G401.6 (cell line): ENCODE data around the gene ZDHHC14.

Experiments used
- FAIRE-seq: peaks from 2 replicates; lab custom pipeline; 2012; peaks lifted over from hg19 to GRCh38; lab: Jason Lieb, UNC

Gene ZDHHC14

DNA sequence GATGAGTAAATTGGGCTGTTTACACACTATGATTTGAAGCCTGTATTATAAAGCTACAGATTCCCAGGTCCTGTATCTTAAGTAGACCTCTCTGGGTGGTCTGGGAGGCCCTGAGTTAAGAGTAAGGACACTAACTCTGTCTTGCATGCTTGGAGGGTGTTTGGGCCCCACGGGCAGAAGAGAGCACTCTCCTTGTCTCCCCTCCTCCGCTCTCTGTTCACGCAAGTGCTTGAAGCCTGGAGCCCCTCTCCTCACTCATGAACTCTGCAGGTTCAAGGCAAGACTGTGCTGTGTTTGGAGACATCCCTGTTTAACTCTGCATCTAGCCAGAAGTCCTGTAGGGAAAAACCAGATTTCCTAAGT lies 154.0 kb downstream of the ZDHHC14 start:
- no peak for FAIRE-seq

DNA sequence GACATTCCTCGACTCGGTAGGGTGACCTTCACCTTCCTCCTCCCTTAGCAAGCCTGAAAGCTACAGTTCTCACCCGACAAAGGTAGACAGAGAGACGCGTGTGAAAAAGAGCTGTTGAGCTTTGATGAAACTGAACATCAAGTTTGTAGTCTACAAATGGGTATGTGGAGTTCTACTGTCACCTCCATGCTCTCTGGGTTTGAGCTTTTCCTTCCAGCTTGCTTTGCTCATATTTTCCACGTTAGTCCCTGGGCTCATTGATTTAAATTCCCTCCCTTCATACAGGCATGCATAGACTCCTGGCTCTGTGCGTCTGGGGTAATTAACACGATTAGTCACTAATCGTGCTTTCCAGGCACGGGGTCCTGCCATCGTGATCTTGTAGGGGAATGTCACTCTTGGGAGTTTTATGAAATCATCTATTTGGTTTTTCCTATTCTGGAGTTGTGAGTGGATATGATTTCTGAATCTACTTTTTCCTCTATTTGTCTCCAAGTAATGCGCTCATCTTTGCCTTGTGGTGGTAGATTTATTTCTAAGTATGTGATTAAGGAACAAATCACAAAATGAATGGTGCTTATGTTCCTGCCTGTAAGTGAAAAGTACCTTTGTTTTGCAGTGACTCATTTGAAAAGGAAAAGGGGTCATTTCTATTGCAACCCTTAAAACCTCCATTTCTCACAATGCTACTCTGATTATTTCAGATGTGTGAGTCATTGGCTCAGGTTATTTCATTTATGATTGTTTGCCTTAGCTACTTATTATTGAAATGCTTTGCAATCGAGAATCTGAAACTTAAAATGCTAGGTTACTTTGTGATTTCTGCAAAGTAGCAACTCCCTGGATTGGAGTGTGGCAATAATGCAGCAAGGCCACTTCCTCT lies 154.6 kb downstream of the ZDHHC14 start:
- no peak for FAIRE-seq

DNA sequence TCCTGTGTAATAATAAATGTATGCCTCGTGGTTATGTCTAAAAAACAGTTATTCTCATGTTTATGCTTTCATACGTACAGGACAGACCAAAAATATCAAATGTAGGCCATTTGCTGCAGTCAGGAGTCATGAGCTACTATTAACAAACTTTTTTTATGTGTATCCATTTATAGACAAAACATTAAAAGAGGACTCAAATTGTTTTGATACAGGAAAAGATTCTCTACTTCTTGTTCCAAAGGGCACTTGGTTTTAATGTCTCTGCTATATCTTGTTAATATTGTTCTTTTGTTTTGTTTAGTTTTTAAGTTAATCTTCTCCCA lies 155.2 kb downstream of the ZDHHC14 start:
- FAIRE-seq: no peak

DNA sequence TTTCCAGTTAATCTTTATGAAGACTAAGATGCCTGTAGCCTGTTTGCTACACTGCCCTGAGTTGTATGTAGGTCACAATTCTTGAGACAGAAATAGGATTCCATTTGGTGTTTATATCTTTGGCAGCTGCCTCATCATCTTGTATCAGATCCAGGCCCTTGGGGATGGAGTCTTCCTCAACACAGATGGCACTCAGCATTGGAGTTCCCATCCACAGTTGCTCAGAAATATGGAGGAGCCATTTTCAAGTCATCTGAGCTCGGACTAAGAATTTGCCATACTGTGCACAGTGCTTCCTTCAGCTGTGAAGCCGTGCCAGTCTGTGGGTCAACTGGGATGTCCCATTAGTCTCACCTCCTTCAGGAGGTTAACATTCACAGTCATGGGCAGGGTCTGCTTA lies 156.6 kb downstream of the ZDHHC14 start:
- no peak for FAIRE-seq

DNA sequence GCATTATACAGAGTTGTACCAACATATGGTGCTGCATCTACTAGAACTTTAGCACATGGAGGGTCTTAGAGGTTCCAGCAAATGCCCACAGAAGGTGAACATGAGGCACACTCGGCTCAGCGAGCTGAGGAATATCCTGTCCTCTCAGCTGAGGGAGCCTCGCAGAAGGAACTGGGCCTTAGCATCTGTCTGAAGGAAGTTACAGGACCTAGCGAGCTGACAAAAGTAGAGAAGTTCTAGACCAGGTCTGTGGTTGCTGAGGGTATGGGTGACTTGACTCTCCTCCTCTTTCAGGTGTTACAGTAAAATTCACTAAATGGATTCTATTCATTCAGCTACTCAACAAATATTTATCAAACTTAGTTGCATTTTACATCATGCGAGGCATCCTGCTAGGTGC lies 157.2 kb downstream of the ZDHHC14 start:
- FAIRE-seq: no peak

DNA sequence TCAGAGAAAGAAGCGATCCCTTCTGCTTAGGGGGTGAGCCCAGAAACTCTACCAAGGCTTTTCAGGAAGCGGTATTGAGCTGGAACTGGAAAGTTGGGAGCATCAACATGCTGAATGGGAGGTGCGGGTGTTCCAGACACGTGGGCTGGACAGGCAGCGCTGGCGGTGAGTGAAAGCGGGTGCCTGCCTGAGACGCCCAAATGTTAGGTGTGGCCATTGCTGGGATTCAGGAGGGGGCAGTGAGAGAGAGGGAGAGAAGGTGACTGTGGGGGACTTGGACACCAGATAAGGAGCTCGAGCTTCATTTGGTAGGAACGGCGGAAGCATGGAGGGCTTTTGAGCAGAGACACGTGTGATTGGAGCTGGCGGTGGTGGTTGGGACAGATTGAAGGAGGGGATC lies 157.7 kb downstream of the ZDHHC14 start:
- no peak for FAIRE-seq

DNA sequence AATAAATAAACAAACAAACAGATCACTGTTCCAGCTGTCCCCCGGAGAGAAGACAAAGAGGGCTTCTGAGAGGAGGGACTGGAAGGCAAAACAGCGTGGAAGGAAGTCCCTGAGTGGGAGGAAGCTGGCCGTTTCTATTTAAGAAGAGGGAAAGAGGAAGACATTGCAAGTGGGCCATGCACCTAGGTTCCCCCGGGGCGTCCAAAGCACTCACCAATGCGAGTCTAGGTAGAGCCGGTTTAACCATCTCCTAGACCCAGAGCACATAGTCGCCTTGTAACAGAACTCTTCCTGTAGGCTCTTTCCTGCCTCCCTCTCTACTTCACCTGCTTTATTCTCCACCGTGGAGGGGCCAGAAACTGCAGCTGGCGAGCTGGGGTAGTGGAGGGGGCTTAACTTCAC lies 158.4 kb downstream of the ZDHHC14 start:
- FAIRE-seq: no peak

DNA sequence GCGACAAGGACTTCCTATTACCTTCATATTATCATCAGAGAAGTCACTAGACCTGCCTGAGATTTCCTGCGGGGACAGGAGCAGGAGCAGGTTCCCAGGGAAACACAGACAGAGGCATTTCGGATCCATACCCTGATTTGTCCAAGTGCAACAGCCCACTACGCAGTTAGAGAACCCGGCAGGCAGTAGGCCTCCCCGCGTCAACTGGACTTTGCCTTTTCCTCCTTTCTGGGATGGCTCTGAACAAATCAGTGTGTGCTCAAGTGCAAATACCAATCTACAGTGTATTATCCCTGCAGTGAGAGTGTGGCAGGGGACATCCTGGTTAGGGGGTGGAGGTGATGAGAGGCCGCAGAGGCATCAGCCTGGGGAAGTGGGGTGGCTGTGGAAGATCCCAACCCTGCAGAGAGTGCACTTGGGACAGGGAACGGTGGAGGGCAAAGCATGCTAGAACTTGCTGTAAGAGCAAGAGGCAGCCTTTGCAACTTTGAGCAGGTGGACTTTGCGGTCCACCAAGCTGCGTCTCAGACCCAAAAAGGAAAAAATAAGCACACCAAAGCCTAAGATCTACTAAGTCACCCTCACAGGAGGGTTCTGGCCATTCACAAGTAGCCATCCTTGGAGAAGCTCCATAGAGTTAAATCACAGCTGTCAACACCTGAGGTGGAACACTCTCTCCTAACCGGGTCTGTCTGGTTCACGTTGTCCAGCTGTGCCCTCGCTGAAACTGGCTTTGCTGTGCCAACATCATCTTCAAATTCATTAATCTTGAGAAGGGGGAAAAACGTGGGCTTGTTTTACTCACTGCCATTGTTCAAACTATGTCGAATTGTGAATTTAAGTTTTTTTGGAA lies 159.1 kb downstream of the ZDHHC14 start:
- no peak for FAIRE-seq

DNA sequence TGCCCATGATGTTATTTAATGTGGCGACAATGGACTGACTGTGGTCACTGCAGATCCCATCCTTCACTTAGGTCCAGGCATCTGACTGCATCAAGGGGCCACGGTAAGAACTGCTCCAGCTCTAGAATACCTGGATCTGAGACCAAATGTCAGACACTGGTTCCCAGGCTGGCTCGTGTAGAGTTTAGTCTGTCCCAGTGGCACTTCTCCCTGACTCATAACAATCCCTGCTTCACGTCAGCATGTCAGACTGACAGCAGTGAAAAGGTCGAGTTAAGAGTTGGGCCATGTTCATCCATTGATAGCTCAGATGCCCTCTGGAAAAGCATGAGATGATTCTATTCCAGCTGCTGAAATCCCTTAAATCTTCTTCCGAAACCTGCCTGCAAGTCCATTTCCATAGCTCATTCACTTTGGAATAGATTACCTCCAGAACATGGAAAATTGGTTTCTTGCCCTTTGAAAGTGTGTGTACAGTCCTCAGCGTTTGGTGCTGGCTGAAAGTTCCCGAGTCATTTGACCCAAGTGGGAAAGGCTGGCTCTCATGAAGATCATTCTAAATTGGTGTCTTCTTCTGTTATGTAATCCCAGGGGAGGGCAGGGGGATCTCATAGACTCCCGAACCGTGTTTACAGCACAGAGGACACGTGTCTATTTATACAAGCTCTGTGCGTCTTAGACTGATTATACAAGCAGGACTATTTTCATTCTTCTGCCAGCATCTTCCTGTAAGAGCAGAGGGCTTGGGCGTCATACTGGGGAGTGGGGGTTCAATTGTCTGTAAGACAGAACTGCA lies 160.8 kb downstream of the ZDHHC14 start:
- no peak for FAIRE-seq

DNA sequence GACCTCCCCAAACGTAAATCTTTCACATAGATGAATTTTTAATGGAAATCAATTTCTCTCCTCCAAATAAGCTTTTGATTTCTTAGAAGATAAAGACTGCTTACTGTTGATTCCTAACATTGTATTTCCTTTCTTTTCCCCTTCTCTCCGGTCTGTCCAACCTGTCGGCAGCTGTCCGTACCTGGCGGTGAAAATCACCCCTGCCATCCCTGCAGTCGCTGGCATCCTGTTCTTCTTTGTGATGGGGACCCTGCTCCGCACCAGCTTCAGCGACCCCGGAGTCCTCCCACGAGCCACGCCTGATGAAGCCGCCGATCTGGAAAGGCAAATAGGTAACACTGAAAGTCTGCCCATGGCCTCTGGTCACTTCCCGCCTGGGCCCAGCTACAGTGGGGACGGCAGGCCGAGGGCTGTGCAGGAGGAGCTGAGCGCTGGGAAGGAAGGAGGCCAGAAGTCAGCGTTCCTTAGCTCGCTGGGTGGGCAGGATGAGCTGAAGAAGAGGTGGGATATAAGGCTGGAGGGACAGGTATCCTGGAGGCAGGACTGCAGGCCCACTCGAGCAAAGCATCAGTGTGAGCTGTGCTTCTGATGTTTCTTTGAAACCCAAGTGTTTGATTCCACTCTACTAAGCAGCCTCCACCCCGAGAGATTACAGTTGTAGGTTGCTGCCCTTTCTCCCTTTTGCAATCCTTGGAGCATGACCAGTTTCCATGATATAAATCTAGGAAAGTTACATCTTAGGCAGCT lies 161.6 kb downstream of the ZDHHC14 start:
- no peak for FAIRE-seq

DNA sequence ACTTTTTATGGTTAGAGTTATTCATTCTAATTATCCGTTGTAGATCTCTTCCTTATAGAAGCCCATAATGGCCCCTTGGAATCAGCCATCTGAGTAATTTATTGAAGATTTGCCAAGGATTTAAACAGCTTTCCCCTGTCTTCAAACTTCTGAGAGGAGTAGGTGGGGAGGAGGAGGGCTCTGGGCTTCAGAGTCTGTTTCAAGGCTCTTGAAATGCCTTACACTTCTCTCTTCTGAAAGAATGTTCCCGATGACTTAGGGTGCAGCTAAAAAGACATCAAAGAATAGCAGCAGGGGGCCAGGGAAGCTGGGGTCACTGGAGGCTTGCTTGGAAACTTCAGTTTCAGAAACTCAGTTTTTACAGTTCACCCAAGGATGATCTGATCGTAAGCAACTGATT lies 165.3 kb downstream of the ZDHHC14 start:
- no peak for FAIRE-seq

DNA sequence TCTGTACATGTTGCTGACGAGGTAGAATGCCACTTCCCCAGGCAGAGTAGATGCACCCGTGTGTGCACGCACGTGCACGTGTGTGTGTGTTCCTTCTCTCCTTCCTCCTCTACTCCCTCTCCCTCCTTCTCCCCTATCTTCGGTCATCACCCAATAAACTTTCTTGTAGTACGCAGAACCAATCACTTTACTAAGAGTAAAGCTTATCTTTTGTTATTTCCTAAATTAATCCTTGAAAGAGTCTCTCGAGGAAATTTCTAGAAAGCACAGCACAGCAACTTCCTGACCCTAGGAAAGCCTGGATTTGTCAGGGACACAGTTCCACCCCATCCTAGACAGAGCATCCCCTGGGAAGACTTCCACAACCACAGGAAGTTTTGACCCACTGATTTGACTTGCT lies 166.1 kb downstream of the ZDHHC14 start:
- no peak for FAIRE-seq

DNA sequence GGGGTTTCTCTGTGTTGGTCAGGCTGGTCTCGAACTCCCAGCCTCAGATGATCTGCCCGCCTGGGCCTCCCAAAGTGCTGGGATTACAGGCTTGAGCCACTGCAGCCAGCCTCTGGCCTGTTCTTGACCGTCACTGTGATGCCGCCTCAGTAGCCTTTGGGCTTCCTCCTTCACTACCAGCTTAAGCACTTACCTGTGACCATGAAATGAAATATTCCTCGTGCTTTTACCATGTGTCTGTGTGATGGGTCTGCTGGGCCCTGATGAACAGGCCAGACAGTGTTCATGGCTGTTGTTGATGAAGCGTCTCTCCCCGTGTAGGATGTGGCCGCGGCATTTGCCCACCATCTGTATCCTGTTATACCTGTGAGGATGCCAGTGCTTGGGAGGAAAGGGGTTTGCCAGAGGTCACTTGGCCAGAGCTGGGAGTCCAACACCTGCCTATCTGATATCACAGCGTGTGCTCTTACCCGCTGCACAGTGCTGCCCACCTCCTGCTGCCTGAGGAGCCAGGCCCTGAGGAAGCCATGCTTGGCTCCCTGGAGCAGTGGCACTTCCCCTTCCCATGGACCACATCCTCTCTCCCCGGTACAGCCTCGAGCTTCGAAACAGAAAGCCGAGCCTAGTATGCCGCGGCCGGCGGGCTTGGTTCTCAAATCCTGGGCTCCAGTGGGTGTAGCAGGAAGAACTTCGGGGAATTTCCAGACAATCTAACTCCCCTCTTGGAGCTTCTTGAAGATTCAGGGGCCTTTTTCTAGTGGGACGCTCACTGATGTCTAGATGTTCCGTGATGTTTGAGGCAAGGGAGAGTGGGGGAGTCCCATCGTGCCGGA lies 167.9 kb downstream of the ZDHHC14 start:
- no peak for FAIRE-seq

DNA sequence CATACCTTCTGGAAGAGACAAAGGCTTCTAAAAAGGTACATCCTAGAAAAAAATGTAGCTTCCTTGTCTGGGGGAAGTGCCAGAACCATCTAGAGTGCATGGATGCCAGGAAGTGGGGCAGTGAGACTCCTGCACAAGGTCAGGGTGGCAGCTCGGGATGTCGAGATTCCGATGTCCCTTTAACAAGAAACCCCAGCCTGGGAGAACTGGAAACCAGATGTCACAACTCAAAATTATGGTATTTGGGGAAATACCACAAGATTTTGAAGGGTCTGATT lies 168.4 kb downstream of the ZDHHC14 start:
- no peak for FAIRE-seq

DNA sequence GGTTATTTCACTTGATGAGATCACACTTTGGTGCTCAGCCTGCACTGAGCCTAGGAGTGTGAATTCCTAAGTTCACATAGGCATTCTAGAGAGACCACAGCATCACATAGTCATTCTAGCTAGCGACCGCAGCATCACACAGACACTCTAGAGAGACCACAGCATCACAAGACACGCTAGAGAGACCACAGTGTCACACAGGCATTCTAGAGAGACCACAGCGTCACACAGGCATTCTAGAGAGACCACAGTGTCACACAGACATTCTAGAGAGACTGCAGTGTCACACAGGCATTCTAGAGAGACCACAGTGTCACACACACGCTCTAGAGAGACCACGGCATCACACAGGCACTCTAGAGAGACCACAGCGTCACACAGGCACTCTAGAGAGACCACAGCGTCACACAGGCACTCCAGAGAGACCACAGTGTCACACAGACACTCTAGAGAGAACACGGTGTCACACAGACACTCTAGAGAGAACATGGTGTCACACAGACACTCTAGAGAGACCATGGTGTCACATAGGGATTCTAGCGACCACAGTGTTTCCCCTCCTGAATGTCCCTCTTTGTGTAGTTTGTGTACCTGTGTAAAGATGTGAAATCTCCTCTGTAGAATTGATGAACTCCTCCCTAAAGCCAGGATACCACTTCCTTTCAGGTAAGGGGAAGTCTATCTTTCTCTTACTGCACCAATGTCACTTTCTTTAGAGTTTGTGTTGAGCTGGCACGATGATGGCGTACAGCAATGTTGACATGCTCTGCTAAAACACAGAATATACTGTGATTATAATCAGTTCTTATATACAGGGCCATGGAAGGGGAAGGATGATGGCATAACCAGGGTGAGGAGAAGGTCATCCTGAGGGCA lies 169.4 kb downstream of the ZDHHC14 start:
- no peak for FAIRE-seq

DNA sequence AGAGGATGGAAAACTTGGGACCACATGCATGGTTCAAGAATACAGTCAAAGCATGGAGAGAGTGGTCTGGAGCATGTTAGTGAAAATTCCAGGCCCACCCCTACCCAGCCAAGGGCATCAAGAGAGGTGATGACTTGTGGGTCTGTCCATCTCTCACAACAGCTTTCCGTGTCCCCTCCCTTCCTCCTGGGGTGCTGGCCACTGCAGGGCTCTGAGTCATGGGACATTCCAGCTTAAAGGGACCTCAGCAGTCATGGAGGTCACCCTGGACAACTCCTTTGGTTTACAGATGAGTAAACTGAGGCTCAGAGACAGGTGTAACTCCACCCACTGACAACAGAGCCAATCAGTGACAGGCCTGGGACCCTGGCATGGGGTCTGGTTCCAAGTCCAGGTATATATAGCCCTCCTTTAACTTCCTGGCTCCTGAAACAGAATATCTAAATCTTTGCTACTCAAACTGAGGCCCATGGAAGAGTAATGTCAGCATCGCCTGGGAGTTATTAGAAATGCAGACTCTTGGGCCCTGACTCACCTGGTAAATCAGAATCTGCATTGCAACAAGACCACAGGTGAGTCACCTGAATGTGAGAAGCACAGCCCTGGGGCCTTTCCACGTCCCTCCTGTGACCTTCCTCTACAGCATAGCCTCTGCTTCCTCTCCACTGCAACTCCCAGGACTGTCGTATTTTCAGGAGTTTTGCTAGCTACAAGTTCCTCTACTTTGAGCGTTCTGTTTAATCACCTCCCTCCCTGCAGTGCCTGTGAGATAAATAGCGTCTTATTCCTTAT lies 170.2 kb downstream of the ZDHHC14 start:
- FAIRE-seq: no peak

DNA sequence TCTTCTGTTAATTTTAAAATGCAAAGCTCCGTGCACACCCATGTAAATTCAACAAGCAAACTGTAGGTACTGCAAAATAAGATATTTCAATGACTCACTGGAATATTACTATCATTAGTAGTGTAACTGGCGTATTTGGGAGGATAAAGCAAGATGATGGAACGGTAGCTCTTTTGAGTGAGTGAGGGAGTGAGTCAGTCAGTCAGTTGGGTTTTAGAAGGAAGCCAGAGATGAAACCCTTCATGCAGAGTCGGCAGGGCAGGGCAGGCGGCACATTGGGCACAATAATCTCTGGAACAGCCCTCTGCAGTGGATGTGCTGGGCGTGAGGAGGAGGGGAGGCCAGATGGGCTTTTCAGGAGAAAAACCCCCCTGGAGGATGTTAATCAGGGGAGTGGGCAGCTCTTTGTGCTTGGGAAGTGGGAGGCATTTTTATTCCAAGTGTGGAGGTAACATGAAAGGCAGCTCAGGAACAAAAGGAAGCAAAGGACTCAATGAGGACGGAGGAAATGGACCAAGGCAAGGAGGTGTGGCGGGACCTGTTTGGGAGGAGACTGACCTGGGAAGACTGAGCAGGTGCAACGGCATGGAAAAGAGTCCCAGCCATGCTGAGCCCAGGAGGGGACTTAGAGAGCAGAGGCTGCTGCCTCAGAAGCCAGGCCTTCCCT lies 171.2 kb downstream of the ZDHHC14 start:
- FAIRE-seq: no peak

DNA sequence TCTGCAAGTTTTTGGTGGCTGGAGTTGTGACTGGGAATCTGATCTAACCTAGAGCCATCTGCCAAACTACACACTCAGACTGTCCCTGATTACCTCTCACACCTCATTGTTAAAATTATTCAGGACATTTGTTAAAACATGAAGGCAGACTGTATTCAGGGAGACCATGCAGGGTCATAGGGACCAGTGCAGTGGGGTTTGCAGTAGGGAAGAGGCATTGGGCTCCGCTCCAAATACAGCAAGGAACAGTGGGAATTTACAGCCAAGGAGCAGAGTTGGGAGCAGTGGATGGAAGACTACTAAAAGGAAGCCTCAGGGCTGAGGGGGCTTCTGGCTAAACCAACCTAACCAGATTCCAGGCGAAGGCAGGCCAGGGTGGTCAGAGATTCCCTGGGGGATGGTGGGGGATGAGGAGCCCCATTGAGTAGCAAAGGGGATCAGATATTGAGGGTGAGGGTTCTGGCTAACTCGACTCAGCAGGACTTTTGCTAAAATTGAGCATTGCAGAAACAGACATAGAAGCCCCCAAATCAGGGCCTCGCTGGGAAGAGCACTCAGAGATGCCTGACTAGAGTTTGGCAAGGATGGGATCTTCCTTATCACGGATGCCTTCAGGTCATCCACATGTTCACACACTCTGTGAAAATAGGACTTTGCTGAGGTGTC lies 172.0 kb downstream of the ZDHHC14 start:
- no peak for FAIRE-seq

DNA sequence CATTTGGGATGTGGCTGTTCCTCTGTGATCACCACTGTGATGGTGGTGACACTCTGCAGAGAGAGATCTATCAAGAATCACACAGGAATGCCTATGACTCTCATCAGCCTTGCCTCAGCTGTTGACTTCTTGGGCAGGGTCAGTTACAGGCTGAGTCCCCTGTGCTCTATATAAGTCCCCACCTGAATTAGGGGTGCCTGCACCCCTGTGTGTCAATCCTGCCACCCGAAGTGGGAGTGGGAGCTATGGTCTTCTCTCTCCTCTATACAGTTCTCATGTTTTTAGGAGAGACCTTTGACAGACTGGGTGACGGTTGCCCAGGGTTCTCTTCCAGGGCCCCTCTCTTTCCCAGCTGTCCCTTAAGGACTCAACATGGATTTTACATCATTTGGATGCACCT lies 173.8 kb downstream of the ZDHHC14 start:
- FAIRE-seq: no peak
